Upper lobe of left lung (tissue), 6 donors: ENCODE measurements around the gene HIVEP2. TPM values are rescaled to one million over a fixed set of nuclear protein-coding genes. Genes with fewer than 3 reads are reported as not detected.

ENCODE experiments used
- ATAC-seq, 2 donors: fragments of 200-7000 bp; cut with Tn5 transposase; one replicate each; pipeline ENCODE4 v1.9.1; 2022; ENCODE audit warnings: mild to moderate bottlenecking in 2 of 2, moderate library complexity in 2 of 2; ENCODE audit not compliant: low FRiP score in 2 of 2
- DNase-seq, 2 donors: peaks; one replicate each; pipeline ENCODE4 v3.0.0-alpha.2; 2019 to 2020
- H3K27ac ChIP-seq, 4 donors: fragments of 200-600 bp; sonication (generic); one replicate each; pipeline ENCODE4 v1.5.1; 2016 to 2019
- H3K27me3 ChIP-seq, 4 donors: fragments of 200-600 bp; sonication (generic); one replicate each; pipeline ENCODE4 v1.5.1; 2017 to 2019
- H3K36me3 ChIP-seq, 4 donors: fragments of 200-600 bp; sonication (generic); one replicate each; pipeline ENCODE4 v1.5.1; 2016 to 2019
- H3K4me1 ChIP-seq, 4 donors: fragments of 200-600 bp; sonication (generic); one replicate each; pipeline ENCODE4 v1.5.1; 2018 to 2019
- H3K4me3 ChIP-seq, 4 donors: fragments of 200-600 bp; sonication (generic); one replicate each; pipeline ENCODE4 v1.5.1; 2017 to 2019; ENCODE audit warnings: mild to moderate bottlenecking in 2 of 4, moderate library complexity in 1 of 4
- H3K9me3 ChIP-seq, 4 donors: fragments of 200-600 bp; sonication (generic); one replicate each; pipeline ENCODE4 v1.5.1; 2018 to 2019
- EP300 ChIP-seq, 4 donors: sonication (generic); formaldehyde crosslinking; IDR thresholded peaks; one replicate each; pipeline ENCODE4 v1.5.1; 2017; ENCODE audit warnings: antibody characterized with exemption in 4 of 4, control low read depth in 2 of 4
- POLR2A ChIP-seq, 4 donors: fragments of 450-650 bp; IDR thresholded peaks; one replicate each; pipeline ENCODE4 v1.5.1; 2016 to 2017; ENCODE audit warnings: antibody characterized with exemption in 4 of 4, mild to moderate bottlenecking in 2 of 4
- POLR2AphosphoS5 ChIP-seq, 2 donors: sonication (generic); formaldehyde crosslinking; IDR thresholded peaks; one replicate each; pipeline ENCODE4 v1.5.1; 2017; ENCODE audit warnings: antibody characterized with exemption in 2 of 2
- WGBS, 2 donors: methylation state at CpG; one replicate each; pipeline ENCODE4 v1.1.5; 2017 to 2018; 5-methylcytosine and 5-hydroxymethylcytosine counted together
- total RNA-seq, 6 donors: library from RNA; depleted of rRNA in 4 of 6; stranded (reverse); fragments of >200 nt in 4 of 6; gene quantifications; one replicate each; pipeline versions ENCODE4 v1.1.0 to v1.2.1, GENCODE V29; 2016 to 2021
- TF ChIP-seq, protein P1 (sequence below), 6 experiments: fragments of 450-650 bp in 4 of 6; fragments of 200-600 bp in 2 of 6; sonication (generic) in 2 of 6; IDR thresholded peaks; one replicate each; pipeline ENCODE4 v1.5.1; 2016 to 2019; ENCODE audit warnings: antibody characterized with exemption in 6 of 6
- donor health status: DM: no; HTN: no; CAD: no; lungs with moderate emphysema.
- donor health status: DM: no; HTN: yes; CAD: no; lungs with severe emphysema.

HIVEP2 gene
- total RNA-seq, 6 donors from 2014 or later = 10.4 to 32.5 (median 19.6) TPM

DNA sequence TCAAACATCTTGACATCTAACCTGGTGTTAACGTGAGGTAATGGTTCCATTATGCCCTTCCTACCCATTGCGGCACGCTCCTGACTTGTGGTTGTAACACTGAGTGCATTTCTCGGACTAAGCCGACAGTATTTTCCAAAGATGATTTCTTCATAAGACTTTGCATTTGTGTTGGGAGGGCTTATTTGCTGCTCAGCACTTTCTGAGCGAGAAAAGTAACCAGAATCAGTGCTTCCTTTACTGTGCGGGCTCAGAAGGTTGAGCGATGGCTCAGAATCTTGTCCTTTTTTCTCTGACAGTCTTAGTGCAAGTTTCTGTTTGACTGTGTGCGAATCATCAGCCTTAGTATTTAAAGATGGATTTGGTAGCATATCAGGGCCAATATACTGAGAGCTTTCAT, 171.7 kb downstream of the HIVEP2 start:
- Histone ChIP-seq H3K27me3 (no peaks in the 10 kb centered on the region), H3K27ac (no peak overlapping the region), H3K36me3 (peaks cover 0 to 52% (median 24%) of the 10 kb centered on the region in 4 donors), H3K4me1 (no peaks in the 10 kb centered on the region), H3K9me3 (no peaks in the 10 kb centered on the region), H3K4me3 (no peak overlapping the region)
- no peak for DNase-seq
- WGBS, 2 donors = 93 to 95% methylated on average over 9 of the region's 9 CpGs
- TF ChIP-seq EP300 (IDR thresholded peaks at IDR 0.05) (no peak), POLR2AphosphoS5 (IDR thresholded peaks at IDR 0.05) (no peak), POLR2A (IDR thresholded peaks at IDR 0.05) (no peak)
- TF ChIP-seq, protein P1, sequence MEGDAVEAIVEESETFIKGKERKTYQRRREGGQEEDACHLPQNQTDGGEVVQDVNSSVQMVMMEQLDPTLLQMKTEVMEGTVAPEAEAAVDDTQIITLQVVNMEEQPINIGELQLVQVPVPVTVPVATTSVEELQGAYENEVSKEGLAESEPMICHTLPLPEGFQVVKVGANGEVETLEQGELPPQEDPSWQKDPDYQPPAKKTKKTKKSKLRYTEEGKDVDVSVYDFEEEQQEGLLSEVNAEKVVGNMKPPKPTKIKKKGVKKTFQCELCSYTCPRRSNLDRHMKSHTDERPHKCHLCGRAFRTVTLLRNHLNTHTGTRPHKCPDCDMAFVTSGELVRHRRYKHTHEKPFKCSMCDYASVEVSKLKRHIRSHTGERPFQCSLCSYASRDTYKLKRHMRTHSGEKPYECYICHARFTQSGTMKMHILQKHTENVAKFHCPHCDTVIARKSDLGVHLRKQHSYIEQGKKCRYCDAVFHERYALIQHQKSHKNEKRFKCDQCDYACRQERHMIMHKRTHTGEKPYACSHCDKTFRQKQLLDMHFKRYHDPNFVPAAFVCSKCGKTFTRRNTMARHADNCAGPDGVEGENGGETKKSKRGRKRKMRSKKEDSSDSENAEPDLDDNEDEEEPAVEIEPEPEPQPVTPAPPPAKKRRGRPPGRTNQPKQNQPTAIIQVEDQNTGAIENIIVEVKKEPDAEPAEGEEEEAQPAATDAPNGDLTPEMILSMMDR (IDR thresholded peaks at IDR 0.05) = no peak
- ATAC-seq = no peak

DNA sequence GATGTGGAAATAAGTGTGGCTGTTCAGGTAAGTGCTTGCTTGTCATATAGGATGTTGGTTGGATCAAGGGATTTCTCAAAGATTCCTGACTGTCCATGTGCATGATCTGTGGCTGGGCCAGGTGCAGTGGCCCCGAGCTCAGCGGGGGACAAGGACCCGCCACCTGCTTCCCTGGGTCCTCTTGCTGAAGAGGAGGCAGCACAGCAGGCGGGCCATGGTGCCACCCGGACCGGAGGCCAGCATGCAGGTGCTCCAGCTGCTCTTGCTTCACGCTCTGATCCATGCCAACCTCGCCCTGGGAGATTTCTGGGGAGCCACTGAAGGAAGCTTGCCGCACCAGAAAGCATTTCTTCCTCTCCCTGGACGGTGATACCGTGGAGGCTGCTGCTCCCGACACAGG, 173.8 kb downstream of the HIVEP2 start:
- DNase-seq (peak in 1 of 2 donors; percentile 59), ATAC-seq (no peak)
- Histone ChIP-seq H3K27me3 (no peaks in the 10 kb centered on the region), H3K4me3 (no peak overlapping the region), H3K4me1 (no peaks in the 10 kb centered on the region), H3K27ac (no peak overlapping the region), H3K9me3 (no peaks in the 10 kb centered on the region), H3K36me3 (peaks cover 0 to 62% (median 24%) of the 10 kb centered on the region in 4 donors)
- 87 to 97% methylated on average over 7 to 12 of the region's 12 CpGs for WGBS, 2 donors
- TF ChIP-seq, protein P1 (IDR thresholded peaks at IDR 0.05) = no peak
- TF ChIP-seq POLR2A (IDR thresholded peaks at IDR 0.05) = no peak
- no peak for TF ChIP-seq EP300 (IDR thresholded peaks at IDR 0.05)
- no peak for TF ChIP-seq POLR2AphosphoS5 (IDR thresholded peaks at IDR 0.05)

DNA sequence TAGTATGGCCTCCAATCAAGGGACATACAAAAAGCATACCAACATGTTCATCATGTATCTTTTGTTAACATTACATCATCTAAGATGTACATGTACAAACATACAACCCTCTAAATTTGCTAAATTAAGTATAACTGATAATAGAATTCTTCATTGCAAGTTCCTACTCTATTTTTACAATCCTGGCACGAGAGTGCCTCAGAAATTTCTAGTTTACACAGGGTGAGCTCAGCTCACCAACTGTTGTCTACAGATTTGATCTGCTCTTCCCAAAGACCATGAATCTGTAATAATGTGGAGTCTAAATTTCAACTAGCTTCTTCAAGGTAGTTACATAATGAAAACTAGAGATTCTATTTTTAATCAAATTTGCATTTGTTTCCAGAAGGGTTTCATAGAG, 179.7 kb downstream of the HIVEP2 start:
- WGBS, 2 donors = 90 to 100% methylated on average over 1 of the region's 1 CpG
- no peak for DNase-seq
- Histone ChIP-seq H3K4me1 (no peaks in the 10 kb centered on the region), H3K9me3 (no peaks in the 10 kb centered on the region), H3K4me3 (no peak overlapping the region), H3K36me3 (peaks cover 0 to 44% (median 8%) of the 10 kb centered on the region in 4 donors), H3K27ac (no peak overlapping the region), H3K27me3 (no peaks in the 10 kb centered on the region)
- TF ChIP-seq POLR2A (IDR thresholded peaks at IDR 0.05) (no peak), EP300 (IDR thresholded peaks at IDR 0.05) (no peak), POLR2AphosphoS5 (IDR thresholded peaks at IDR 0.05) (no peak)
- TF ChIP-seq, protein P1 (IDR thresholded peaks at IDR 0.05) = no peak
- ATAC-seq = no peak

DNA sequence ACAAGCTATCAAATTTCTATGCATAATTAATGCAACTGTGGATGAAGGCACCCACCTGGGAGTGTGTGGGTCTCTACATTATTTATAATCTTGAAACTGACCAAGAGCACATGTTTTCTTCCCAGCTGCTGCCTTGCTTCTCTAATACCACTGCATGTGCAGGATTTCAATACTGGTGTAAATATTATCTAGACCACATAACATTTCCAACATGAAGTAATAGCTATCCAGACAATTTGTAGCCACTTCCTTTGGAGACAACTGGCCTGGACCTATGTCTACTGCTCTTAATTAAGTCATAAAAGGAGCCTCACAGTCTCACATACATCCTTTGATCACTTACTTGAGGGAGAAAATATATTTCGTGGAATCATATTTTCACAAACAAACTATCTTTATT, 180.7 kb downstream of the HIVEP2 start:
- Histone ChIP-seq H3K27ac (no peak overlapping the region), H3K9me3 (no peaks in the 10 kb centered on the region), H3K4me3 (no peak overlapping the region), H3K36me3 (peaks cover 0 to 44% (median 16%) of the 10 kb centered on the region in 4 donors), H3K4me1 (no peaks in the 10 kb centered on the region), H3K27me3 (no peaks in the 10 kb centered on the region)
- 89 to 96% methylated on average over 1 of the region's 1 CpG for WGBS, 2 donors
- no peak for DNase-seq
- TF ChIP-seq POLR2A (IDR thresholded peaks at IDR 0.05) (no peak), POLR2AphosphoS5 (IDR thresholded peaks at IDR 0.05) (no peak), EP300 (IDR thresholded peaks at IDR 0.05) (no peak)
- TF ChIP-seq, protein P1 (IDR thresholded peaks at IDR 0.05) = no peak
- no peak for ATAC-seq

DNA sequence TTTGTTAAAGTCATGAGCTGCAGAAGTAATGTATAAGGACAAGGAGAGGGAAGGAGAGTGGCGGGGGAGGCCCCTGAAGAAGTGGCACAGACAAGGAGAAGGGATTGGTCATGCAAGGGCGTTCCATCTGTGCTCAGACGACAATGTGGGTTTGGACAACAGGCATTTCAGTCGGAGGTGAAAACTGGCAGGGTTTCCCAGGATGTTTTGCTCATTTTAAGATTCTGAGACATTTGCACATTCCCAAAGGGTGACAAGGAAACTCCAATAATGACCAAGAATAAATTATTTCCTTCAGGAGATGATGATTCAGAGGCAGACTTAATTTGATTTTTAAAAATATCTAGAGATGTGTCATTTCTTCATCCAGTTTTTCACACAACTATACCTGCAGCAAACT, 181.8 kb downstream of the HIVEP2 start:
- ATAC-seq (no peak), DNase-seq (no peak)
- TF ChIP-seq POLR2A (IDR thresholded peaks at IDR 0.05) = no peak
- TF ChIP-seq, protein P1 (IDR thresholded peaks at IDR 0.05) = no peak
- TF ChIP-seq EP300 (IDR thresholded peaks at IDR 0.05) = no peak
- no peak for TF ChIP-seq POLR2AphosphoS5 (IDR thresholded peaks at IDR 0.05)
- Histone ChIP-seq H3K4me1 (no peaks in the 10 kb centered on the region), H3K36me3 (peaks cover 0 to 55% (median 21%) of the 10 kb centered on the region in 4 donors), H3K27ac (no peak overlapping the region), H3K27me3 (no peaks in the 10 kb centered on the region), H3K9me3 (no peaks in the 10 kb centered on the region), H3K4me3 (no peak overlapping the region)
- WGBS, 2 donors = 89 to 94% methylated on average over 4 of the region's 4 CpGs
